ENCODE measurements around the gene EP400. TPM values are rescaled to one million over a fixed set of nuclear protein-coding genes. Genes with fewer than 3 reads are reported as not detected.

EP400 gene
- total RNA-seq, 1 experiment from 2014 or later, result 61.7 TPM

DNA sequence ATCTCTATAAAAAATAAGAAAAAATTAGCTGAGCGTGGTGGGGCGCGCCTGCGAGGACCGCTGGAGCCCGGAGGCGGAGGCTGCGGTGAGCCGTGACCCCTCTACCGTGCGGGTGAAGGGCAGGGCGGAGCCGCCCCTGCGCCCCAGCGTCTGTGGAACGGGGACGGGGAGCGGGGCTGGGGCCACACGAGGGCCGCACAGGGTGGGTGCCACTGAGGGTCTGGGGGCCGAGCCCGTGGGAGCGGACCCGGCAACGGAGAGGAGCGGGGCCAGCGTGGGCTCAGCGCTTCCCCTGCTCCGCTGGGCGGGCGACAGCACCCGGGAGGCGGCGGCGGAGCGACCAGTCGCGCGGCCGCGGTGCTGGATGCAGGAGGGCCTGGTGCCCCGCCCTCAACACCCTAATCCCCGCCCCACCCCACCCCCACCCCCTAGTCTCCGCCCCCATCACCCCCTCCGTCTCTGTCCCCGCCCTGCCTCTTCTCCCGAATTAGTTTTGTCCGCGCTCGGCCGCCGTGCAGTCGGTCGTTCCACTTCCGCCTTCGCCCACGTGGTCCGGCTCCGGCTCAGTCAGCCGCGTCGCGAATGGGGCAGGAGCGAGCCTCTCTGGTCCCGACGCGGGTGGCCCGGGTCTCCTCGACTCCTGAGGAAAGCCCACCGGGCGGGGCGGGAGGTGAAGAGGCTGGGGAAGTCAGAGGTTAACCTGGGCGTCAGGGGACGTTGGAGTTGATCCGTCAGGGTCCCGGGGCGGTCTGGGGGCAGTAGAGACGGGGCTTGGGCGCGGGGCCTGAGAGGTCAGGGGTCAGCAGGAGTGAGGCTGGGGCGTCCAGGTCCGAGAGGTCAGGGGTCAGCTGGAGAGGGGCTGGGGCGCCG, 20.8 kb upstream of the EP400 start, which contains the start of gene PUS1:
TSS of gene PUS1 (plus strand) at position 566 of the 870 bp plus-strand sequence. CDS start 447 bp downstream, outside the sequence.
- WGBS (ENCODE audit: extremely low coverage, insufficient read length, low lambda C conversion rate), result no CpG with 5 or more reads among the region's 84 CpGs
- peak within 1 kb of the TSS; percentile 93 to 96 for H3K4me3 Mint-ChIP-seq

More for the DNA sequence above, 20.8 kb upstream of the EP400 start, which contains the start of gene PUS1:
- peaks cover 7% of the 10 kb centered on the region; the same call in 1 of the 2 replicates for H3K79me2 ChIP-seq (ENCODE audit: insufficient read depth, low read length)
- no peak within 1 kb of the TSS for H4K8ac ChIP-seq (replicated peaks; ENCODE audit: insufficient read length, low read depth, low read length)
- no peaks in the 10 kb centered on the region for H4K20me1 ChIP-seq (ENCODE audit: control insufficient read depth, insufficient read depth, insufficient read length)
- H4K5ac ChIP-seq (ENCODE audit: insufficient read length, low read depth, low read length), result no peak within 1 kb of the TSS
- peak within 1 kb of the TSS; percentile 36 for H2BK120ac ChIP-seq (ENCODE audit: low read depth, low read length, poor library complexity, severe bottlenecking)
- H3K27ac ChIP-seq (ENCODE audit: insufficient read length, low read depth, low read length), result no peak within 1 kb of the TSS
- H4K91ac ChIP-seq (ENCODE audit: insufficient read length, low read depth, low read length), result no peak within 1 kb of the TSS
- H3K9ac ChIP-seq (ENCODE audit: extremely low read depth, insufficient read length, low read length), result peak within 1 kb of the TSS; percentile 74
- H3K9me3 ChIP-seq (ENCODE audit: control insufficient read depth, low read depth, low read length), result no peaks in the 10 kb centered on the region
- Mint-ChIP-seq H3K4me1 (peaks cover 3 to 9% of the 10 kb centered on the region in 2 experiments), H3K36me3 (ENCODE audit: insufficient read depth in 1 of 3, low read depth in 3 of 3) (peaks cover 29 to 43% (median 34%) of the 10 kb centered on the region in 3 experiments), H3K9me3 (peaks cover 4 to 11% of the 10 kb centered on the region in 2 experiments; a peak in 3 of 5 replicates), H3K27me3 (ENCODE audit: low read depth) (peaks cover 3% of the 10 kb centered on the region), H3K27ac (peak within 1 kb of the TSS; percentile 74 to 95 (median 95); a peak in 6 of 7 replicates)
- no peaks in the 10 kb centered on the region for H3K4me1 ChIP-seq (ENCODE audit: insufficient read depth, low read length)
- H3K56ac ChIP-seq (ENCODE audit: insufficient read length, low read depth, low read length), result no peak within 1 kb of the TSS
- H3K79me1 ChIP-seq (ENCODE audit: insufficient read depth, low read depth, low read length, poor library complexity, severe bottlenecking), result peaks cover 4% of the 10 kb centered on the region
- H3T11ph ChIP-seq (ENCODE audit: low read length), result no peak within 1 kb of the TSS
- H2AFZ ChIP-seq (ENCODE audit: low read length), result no peak within 1 kb of the TSS
- H3K4me2 ChIP-seq (ENCODE audit: insufficient read depth, insufficient read length, low read length), result peak within 1 kb of the TSS; percentile 59
- no peak within 1 kb of the TSS for H2BK15ac ChIP-seq (ENCODE audit: low read depth, low read length)
- TF ChIP-seq, protein P1, sequence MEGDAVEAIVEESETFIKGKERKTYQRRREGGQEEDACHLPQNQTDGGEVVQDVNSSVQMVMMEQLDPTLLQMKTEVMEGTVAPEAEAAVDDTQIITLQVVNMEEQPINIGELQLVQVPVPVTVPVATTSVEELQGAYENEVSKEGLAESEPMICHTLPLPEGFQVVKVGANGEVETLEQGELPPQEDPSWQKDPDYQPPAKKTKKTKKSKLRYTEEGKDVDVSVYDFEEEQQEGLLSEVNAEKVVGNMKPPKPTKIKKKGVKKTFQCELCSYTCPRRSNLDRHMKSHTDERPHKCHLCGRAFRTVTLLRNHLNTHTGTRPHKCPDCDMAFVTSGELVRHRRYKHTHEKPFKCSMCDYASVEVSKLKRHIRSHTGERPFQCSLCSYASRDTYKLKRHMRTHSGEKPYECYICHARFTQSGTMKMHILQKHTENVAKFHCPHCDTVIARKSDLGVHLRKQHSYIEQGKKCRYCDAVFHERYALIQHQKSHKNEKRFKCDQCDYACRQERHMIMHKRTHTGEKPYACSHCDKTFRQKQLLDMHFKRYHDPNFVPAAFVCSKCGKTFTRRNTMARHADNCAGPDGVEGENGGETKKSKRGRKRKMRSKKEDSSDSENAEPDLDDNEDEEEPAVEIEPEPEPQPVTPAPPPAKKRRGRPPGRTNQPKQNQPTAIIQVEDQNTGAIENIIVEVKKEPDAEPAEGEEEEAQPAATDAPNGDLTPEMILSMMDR (conservative IDR thresholded peaks at IDR 0.05), result no peak
- peak within 1 kb of the TSS; percentile 98 for H3K14ac ChIP-seq (ENCODE audit: insufficient read depth, low read length)
- no peak within 1 kb of the TSS for H2AK5ac ChIP-seq (ENCODE audit: insufficient read length, low read length)
- no peaks in the 10 kb centered on the region for H3K27me3 ChIP-seq (ENCODE audit: insufficient read depth, low read length)
- no peak within 1 kb of the TSS for H2BK12ac ChIP-seq (ENCODE audit: insufficient read length, low read depth, low read length)
- no peak within 1 kb of the TSS for H3K23ac ChIP-seq (ENCODE audit: insufficient read length, low read depth, low read length)
- H2BK20ac ChIP-seq (ENCODE audit: low read depth, low read length, poor library complexity, severe bottlenecking), result no peak within 1 kb of the TSS
- H3K18ac ChIP-seq (ENCODE audit: insufficient read length, low read depth, low read length), result peak within 1 kb of the TSS; percentile 87
- no peak within 1 kb of the TSS for H2BK5ac ChIP-seq (ENCODE audit: insufficient read length, low read length)
- DNase-seq, result peak; percentile 97
- H3K23me2 ChIP-seq (ENCODE audit: insufficient read length, low read depth, low read length, poor library complexity, severe bottlenecking), result peaks cover 13% of the 10 kb centered on the region
- no peak within 1 kb of the TSS; the same call in 1 of the 2 replicates for H3K4ac ChIP-seq (ENCODE audit: low read depth, low read length)
